ENCODE results near the gene CCDC50. TPM values are rescaled to one million over a fixed set of nuclear protein-coding genes. Genes with fewer than 3 reads are reported as not detected.

Gene CCDC50
- total RNA-seq, 4 donors from 2014 or later, result 133 to 248 (median 194) TPM

GRCh38 chr3:191296041-191296541 is 33.1 kb upstream of the CCDC50 start:
- Histone ChIP-seq H3K27me3 (no peaks in the 10 kb centered on the region), H3K36me3 (no peaks in the 10 kb centered on the region), H3K4me3 (no peak overlapping the region), H3K27ac (no peak overlapping the region), H3K9me3 (no peaks in the 10 kb centered on the region), H3K4me1 (no peaks in the 10 kb centered on the region)
- ATAC-seq, result no peak
- TF ChIP-seq CTCF (IDR thresholded peaks at IDR 0.05) (no peak), POLR2A (IDR thresholded peaks at IDR 0.05) (no peak), POLR2AphosphoS5 (IDR thresholded peaks at IDR 0.05) (no peak), EP300 (IDR thresholded peaks at IDR 0.05) (no peak)
- 64 to 100% methylated on average over 4 of the region's 4 CpGs for WGBS, 2 donors (ENCODE audit: low coverage in 1 of 2)

- H3K36me3 ChIP-seq, result no peaks in the 10 kb centered on the region
- no peak for ATAC-seq
- H3K9me3 ChIP-seq, result no peaks in the 10 kb centered on the region
- TF ChIP-seq EP300 (IDR thresholded peaks at IDR 0.05), result no peak
- TF ChIP-seq POLR2AphosphoS5 (IDR thresholded peaks at IDR 0.05), result no peak
- TF ChIP-seq CTCF (IDR thresholded peaks at IDR 0.05), result no peak
- TF ChIP-seq POLR2A (IDR thresholded peaks at IDR 0.05), result no peak
- H3K4me1 ChIP-seq, result no peaks in the 10 kb centered on the region
- no peak overlapping the region for H3K27ac ChIP-seq
- no peaks in the 10 kb centered on the region for H3K27me3 ChIP-seq
- no peak overlapping the region for H3K4me3 ChIP-seq
Measured at GRCh38 chr3:191298846-191299245, 30.3 kb upstream of the CCDC50 start.

GRCh38 chr3:191300422-191300821 is 28.8 kb upstream of the CCDC50 start:
- Histone ChIP-seq H3K36me3 (no peaks in the 10 kb centered on the region), H3K27me3 (no peaks in the 10 kb centered on the region), H3K4me1 (no peaks in the 10 kb centered on the region), H3K4me3 (no peak overlapping the region), H3K27ac (no peak overlapping the region), H3K9me3 (no peaks in the 10 kb centered on the region)
- ATAC-seq, result no peak
- TF ChIP-seq EP300 (IDR thresholded peaks at IDR 0.05) (no peak), POLR2AphosphoS5 (IDR thresholded peaks at IDR 0.05) (no peak), CTCF (IDR thresholded peaks at IDR 0.05) (no peak), POLR2A (IDR thresholded peaks at IDR 0.05) (no peak)
- WGBS, 2 donors (ENCODE audit: low coverage in 1 of 2), result 38 to 86% methylated on average over 1 of the region's 1 CpG

- 75% methylated on average over 1 of the region's 1 CpG; no CpG with 5 or more reads in 1 of the 2 donors for WGBS, 2 donors (ENCODE audit: low coverage in 1 of 2)
- H3K9me3 ChIP-seq, result no peaks in the 10 kb centered on the region
- TF ChIP-seq POLR2AphosphoS5 (IDR thresholded peaks at IDR 0.05) (no peak), CTCF (IDR thresholded peaks at IDR 0.05) (no peak), EP300 (IDR thresholded peaks at IDR 0.05) (no peak), POLR2A (IDR thresholded peaks at IDR 0.05) (no peak)
- no peaks in the 10 kb centered on the region for H3K36me3 ChIP-seq
- H3K27ac ChIP-seq, result no peak overlapping the region
- ATAC-seq, result no peak
- H3K4me3 ChIP-seq, result no peak overlapping the region
- H3K4me1 ChIP-seq, result no peaks in the 10 kb centered on the region
- H3K27me3 ChIP-seq, result no peaks in the 10 kb centered on the region
Measured at GRCh38 chr3:191301017-191301416, 28.2 kb upstream of the CCDC50 start.

GRCh38 chr3:191301782-191302411 is 27.3 kb upstream of the CCDC50 start:
- H3K27ac ChIP-seq, result no peak overlapping the region
- no peaks in the 10 kb centered on the region for H3K36me3 ChIP-seq
- ATAC-seq, result no peak
- 93 to 97% methylated on average over 4 of the region's 5 CpGs for WGBS, 2 donors (ENCODE audit: low coverage in 1 of 2)
- H3K4me1 ChIP-seq, result no peaks in the 10 kb centered on the region
- H3K4me3 ChIP-seq, result no peak overlapping the region
- TF ChIP-seq POLR2AphosphoS5 (IDR thresholded peaks at IDR 0.05) (no peak), EP300 (IDR thresholded peaks at IDR 0.05) (no peak), POLR2A (IDR thresholded peaks at IDR 0.05) (no peak), CTCF (IDR thresholded peaks at IDR 0.05) (no peak)
- H3K27me3 ChIP-seq, result no peaks in the 10 kb centered on the region
- H3K9me3 ChIP-seq, result no peaks in the 10 kb centered on the region
